ENCODE measurements around the gene GHRHR.
A peak's percentile ranks its signal among the peaks of the same experiment; 100 is the strongest.

Gene GHRHR

DNA sequence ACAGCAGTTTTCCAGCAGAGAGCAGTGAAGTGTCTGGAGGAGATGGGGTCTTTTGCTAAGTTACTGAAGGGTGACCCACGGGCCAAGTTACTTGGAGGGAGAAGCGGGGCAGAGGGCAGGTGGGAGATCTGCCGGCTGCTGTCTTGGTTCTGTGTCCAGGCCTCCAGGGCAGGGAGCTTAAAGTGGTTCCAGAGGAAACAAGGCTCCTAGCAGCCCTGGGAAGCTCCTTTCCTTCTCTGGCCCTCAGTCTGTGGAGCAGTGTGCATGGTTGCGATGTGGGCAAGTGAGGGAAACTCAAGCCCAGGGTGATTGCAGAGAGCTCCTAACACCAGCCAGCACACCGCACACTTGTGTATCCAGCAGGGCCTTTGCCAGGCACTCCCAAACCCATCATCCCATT, 6.3 kb downstream of the GHRHR start:
- DNase-seq (ENCODE audit: low read depth), result no peak
- H3K4me3 ChIP-seq (ENCODE audit: control insufficient read depth, low read depth, low read length), result no peak overlapping the region
- TF ChIP-seq, protein P1, sequence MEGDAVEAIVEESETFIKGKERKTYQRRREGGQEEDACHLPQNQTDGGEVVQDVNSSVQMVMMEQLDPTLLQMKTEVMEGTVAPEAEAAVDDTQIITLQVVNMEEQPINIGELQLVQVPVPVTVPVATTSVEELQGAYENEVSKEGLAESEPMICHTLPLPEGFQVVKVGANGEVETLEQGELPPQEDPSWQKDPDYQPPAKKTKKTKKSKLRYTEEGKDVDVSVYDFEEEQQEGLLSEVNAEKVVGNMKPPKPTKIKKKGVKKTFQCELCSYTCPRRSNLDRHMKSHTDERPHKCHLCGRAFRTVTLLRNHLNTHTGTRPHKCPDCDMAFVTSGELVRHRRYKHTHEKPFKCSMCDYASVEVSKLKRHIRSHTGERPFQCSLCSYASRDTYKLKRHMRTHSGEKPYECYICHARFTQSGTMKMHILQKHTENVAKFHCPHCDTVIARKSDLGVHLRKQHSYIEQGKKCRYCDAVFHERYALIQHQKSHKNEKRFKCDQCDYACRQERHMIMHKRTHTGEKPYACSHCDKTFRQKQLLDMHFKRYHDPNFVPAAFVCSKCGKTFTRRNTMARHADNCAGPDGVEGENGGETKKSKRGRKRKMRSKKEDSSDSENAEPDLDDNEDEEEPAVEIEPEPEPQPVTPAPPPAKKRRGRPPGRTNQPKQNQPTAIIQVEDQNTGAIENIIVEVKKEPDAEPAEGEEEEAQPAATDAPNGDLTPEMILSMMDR (conservative IDR thresholded peaks at IDR 0.05; ENCODE audit: control insufficient read depth, insufficient read depth, low read depth, low read length), result no peak

DNA sequence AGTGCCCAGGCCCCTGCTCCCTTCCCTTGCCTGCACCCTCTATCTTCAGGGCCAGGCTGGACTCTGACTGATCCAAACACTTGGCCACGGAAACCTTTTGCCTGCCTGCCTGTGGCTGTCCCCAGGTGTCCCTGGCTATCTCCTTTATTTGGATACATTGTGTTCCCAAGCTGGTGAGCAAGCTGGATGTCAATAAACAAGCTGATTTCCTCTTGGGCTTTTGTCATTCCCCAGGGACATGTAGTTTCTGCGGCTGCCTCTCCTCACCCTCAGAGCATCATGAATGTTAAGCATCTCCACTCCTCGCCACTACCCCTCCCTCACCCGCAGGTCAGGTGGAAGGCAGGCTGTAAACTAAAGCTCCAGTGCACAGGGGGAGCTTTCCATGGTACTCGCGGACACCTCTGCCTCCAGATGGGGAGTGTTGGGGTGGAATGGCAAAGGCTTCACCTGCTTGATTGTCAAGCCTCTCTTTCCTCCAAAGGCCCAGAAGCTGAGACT, 6.9 kb downstream of the GHRHR start:
- no peak overlapping the region for H3K4me3 ChIP-seq (ENCODE audit: control insufficient read depth, low read depth, low read length)
- TF ChIP-seq, protein P1 (conservative IDR thresholded peaks at IDR 0.05; ENCODE audit: control insufficient read depth, insufficient read depth, low read depth, low read length), result no peak
- DNase-seq (ENCODE audit: low read depth), result peak; percentile 4

DNA sequence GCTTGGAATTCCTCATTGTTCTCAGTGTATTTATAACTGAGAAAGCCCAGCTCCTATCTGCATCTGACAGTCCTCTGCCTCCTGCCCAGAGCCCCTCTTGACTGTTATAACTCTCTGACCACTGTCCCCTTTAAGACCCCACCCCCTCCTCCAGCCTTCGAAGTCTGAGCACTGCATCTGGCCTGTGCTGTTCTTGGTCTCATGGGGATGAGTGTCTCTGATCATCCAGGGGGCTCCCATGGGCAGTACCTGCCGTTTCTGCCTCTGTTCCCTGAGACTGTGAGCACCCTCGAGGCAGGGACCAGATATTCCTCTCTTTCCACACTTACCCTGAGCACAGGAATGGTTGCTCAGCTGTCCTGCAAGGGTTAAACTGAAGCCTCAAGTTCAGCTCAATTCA, 7.7 kb downstream of the GHRHR start:
- no peak for DNase-seq (ENCODE audit: low read depth)
- TF ChIP-seq, protein P1 (conservative IDR thresholded peaks at IDR 0.05; ENCODE audit: control insufficient read depth, insufficient read depth, low read depth, low read length), result no peak
- no peak overlapping the region for H3K4me3 ChIP-seq (ENCODE audit: control insufficient read depth, low read depth, low read length)

DNA sequence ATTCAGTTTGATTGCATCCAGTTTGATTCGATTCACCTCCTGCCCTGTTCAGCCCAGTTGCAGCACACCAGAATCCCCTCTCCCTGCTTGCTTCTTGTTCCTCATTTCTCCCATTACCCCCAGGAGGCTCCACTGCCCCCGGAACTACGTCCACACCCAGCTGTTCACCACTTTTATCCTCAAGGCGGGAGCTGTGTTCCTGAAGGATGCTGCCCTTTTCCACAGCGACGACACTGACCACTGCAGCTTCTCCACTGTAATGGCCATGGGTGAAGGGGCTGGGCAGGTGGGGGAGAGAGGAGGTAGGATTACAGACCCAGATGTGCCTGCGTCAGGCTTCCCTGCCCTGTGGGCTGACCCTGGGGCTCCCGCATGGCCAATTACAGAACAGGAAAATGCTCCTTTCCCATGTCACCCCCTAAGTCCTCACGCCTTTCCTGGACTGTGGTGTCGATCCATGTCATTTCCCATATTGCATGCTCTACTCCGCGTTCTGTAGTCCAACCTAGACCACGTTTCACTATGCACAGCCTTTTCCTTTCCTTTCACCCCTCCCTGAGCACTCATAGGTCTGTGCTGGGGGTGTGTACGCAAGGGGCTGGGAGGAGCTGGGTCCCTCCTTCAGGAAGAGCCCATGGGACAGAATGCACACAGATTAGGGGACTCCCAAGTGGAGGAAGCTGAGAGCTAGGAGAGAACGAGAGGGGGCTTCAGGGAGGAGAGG, 8.2 kb downstream of the GHRHR start:
- TF ChIP-seq, protein P1 (conservative IDR thresholded peaks at IDR 0.05; ENCODE audit: control insufficient read depth, insufficient read depth, low read depth, low read length), result no peak
- DNase-seq (ENCODE audit: low read depth), result no peak
- no peak overlapping the region for H3K4me3 ChIP-seq (ENCODE audit: control insufficient read depth, low read depth, low read length)

GRCh38 chr7:30973292-30973691, 9.5 kb downstream of the GHRHR start:
- TF ChIP-seq, protein P1 (conservative IDR thresholded peaks at IDR 0.05; ENCODE audit: control insufficient read depth, insufficient read depth, low read depth, low read length), result no peak
- no peak for DNase-seq (ENCODE audit: low read depth)
- no peak overlapping the region for H3K4me3 ChIP-seq (ENCODE audit: control insufficient read depth, low read depth, low read length)

- DNase-seq (ENCODE audit: low read depth), result no peak
- TF ChIP-seq, protein P1 (conservative IDR thresholded peaks at IDR 0.05; ENCODE audit: control insufficient read depth, insufficient read depth, low read depth, low read length), result no peak
- no peak overlapping the region for H3K4me3 ChIP-seq (ENCODE audit: control insufficient read depth, low read depth, low read length)
These were observed 10.2 kb downstream of the GHRHR start for GRCh38 chr7:30973791-30974604.
